ENCODE results near the gene PAMR1. TPM values are rescaled to one million over a fixed set of nuclear protein-coding genes. Genes with fewer than 3 reads are reported as not detected.

PAMR1 gene
- total RNA-seq, 1 donor from 2014 or later = 209 TPM

GRCh38 chr11:35518766-35519165, 6.7 kb downstream of the PAMR1 start:
- no peak for DNase-seq (ENCODE audit: low spot score)
- Histone ChIP-seq H3K27ac (no peak overlapping the region), H2AFZ (replicated peaks) (no peak overlapping the region), H3K9me3 (ENCODE audit: low read depth) (no peaks in the 10 kb centered on the region), H3K27me3 (no peaks in the 10 kb centered on the region), H3F3A (ENCODE audit: low read depth) (no peaks in the 10 kb centered on the region), H4K20me1 (ENCODE audit: low read depth) (peaks cover 94% of the 10 kb centered on the region), H3K4me3 (no peak overlapping the region), H3K4me1 (peaks cover 77% of the 10 kb centered on the region), H3K79me2 (ENCODE audit: low read depth) (peaks cover 100% of the 10 kb centered on the region), H3K4me2 (no peak overlapping the region), H3K9ac (no peak overlapping the region), H3K36me3 (peaks cover 3% of the 10 kb centered on the region)
- no peaks in the 10 kb centered on the region for H3K36me3 Mint-ChIP-seq
- TF ChIP-seq EZH2phosphoT487 (IDR thresholded peaks at IDR 0.05) = no peak
- TF ChIP-seq CTCF (IDR thresholded peaks at IDR 0.05) = no peak
- no peak for TF ChIP-seq EZH2 (IDR thresholded peaks at IDR 0.05)
- peaks cover 21% of the 10 kb centered on the region for H3K4me1 Mint-ChIP-seq
- no peak overlapping the region for H3K27ac Mint-ChIP-seq
- H3K9me3 Mint-ChIP-seq = peaks cover 2% of the 10 kb centered on the region
- no peaks in the 10 kb centered on the region for H3K27me3 Mint-ChIP-seq (ENCODE audit: insufficient read depth, low read depth)
- H3K4me3 Mint-ChIP-seq = no peak overlapping the region

GRCh38 chr11:35517481-35517880, 7.9 kb downstream of the PAMR1 start:
- Histone ChIP-seq H3K36me3 (peaks cover 9% of the 10 kb centered on the region), H4K20me1 (ENCODE audit: low read depth) (peaks cover 91% of the 10 kb centered on the region), H3K4me2 (peak overlapping the region; percentile 33), H3K27ac (no peak overlapping the region), H3K9me3 (ENCODE audit: low read depth) (no peaks in the 10 kb centered on the region), H3K4me1 (peaks cover 64% of the 10 kb centered on the region), H3K79me2 (ENCODE audit: low read depth) (peaks cover 100% of the 10 kb centered on the region), H2AFZ (replicated peaks) (no peak overlapping the region), H3K27me3 (no peaks in the 10 kb centered on the region), H3F3A (ENCODE audit: low read depth) (no peaks in the 10 kb centered on the region), H3K9ac (no peak overlapping the region), H3K4me3 (no peak overlapping the region)
- TF ChIP-seq EZH2phosphoT487 (IDR thresholded peaks at IDR 0.05) (no peak), CTCF (IDR thresholded peaks at IDR 0.05) (no peak), EZH2 (IDR thresholded peaks at IDR 0.05) (no peak)
- no peaks in the 10 kb centered on the region for H3K9me3 Mint-ChIP-seq
- H3K27ac Mint-ChIP-seq = no peak overlapping the region
- H3K27me3 Mint-ChIP-seq (ENCODE audit: insufficient read depth, low read depth) = peaks cover 2% of the 10 kb centered on the region
- peaks cover 19% of the 10 kb centered on the region for H3K4me1 Mint-ChIP-seq
- H3K36me3 Mint-ChIP-seq = no peaks in the 10 kb centered on the region
- no peak for DNase-seq (ENCODE audit: low spot score)
- no peak overlapping the region for H3K4me3 Mint-ChIP-seq

- peaks cover 2% of the 10 kb centered on the region for H3K27me3 Mint-ChIP-seq (ENCODE audit: insufficient read depth, low read depth)
- Histone ChIP-seq H2AFZ (replicated peaks) (no peak overlapping the region), H3K27ac (peak overlapping the region; percentile 5), H3K9me3 (ENCODE audit: low read depth) (no peaks in the 10 kb centered on the region), H3K36me3 (peaks cover 14% of the 10 kb centered on the region), H3K4me1 (peaks cover 56% of the 10 kb centered on the region), H3K4me3 (no peak overlapping the region), H3K9ac (no peak overlapping the region), H3K27me3 (no peaks in the 10 kb centered on the region), H4K20me1 (ENCODE audit: low read depth) (peaks cover 81% of the 10 kb centered on the region), H3K79me2 (ENCODE audit: low read depth) (peaks cover 100% of the 10 kb centered on the region), H3K4me2 (peak overlapping the region; percentile 33), H3F3A (ENCODE audit: low read depth) (no peaks in the 10 kb centered on the region)
- no peak for TF ChIP-seq EZH2 (IDR thresholded peaks at IDR 0.05)
- no peak for TF ChIP-seq EZH2phosphoT487 (IDR thresholded peaks at IDR 0.05)
- TF ChIP-seq CTCF (IDR thresholded peaks at IDR 0.05) = no peak
- H3K9me3 Mint-ChIP-seq = no peaks in the 10 kb centered on the region
- no peak overlapping the region for H3K4me3 Mint-ChIP-seq
- no peak overlapping the region for H3K27ac Mint-ChIP-seq
- H3K36me3 Mint-ChIP-seq = no peaks in the 10 kb centered on the region
- DNase-seq (ENCODE audit: low spot score) = no peak
- peaks cover 26% of the 10 kb centered on the region for H3K4me1 Mint-ChIP-seq
Measured at GRCh38 chr11:35516403-35516802, 9.0 kb downstream of the PAMR1 start.
